Pulmonary artery endothelial cell (primary cell): ENCODE data around the gene NAP1L5. TPM values are rescaled to one million over a fixed set of nuclear protein-coding genes. Genes with fewer than 3 reads are reported as not detected.

Source experiments
- DNase-seq: peaks from one replicate; pipeline ENCODE4 v3.0.0-alpha.2; 2011; ENCODE audit warnings: low read depth, low spot score
- total RNA-seq: library from RNA; depleted of rRNA; stranded (reverse); fragments of >200 nt; gene quantifications from 2 replicates; pipeline ENCODE4 v1.2.3, GENCODE V29; 2014

NAP1L5 gene
- total RNA-seq, 1 donor from 2014 or later: 6.2 TPM

DNA sequence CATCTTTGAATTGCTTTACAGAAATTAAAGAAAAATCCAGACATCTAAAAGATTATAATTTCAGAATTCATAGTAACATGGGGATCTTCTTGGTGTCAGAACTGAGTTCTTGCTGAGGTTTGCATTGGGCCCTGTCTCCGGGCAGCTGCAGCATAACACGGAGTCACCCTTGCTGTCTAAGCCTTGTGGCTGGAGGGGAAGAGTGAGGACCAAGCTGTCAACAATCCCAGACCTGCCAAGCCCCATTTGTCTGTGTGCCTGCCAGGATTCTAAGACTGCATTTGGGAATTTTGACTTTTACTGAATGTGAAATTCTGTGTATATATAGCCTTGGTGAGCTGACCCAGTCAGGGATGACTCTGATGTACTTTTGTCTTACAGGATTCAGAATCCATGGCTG, 25.2 kb upstream of the NAP1L5 start:
- DNase-seq: no peak

- no peak for DNase-seq
Observed at GRCh38 chr4:88722276-88722780, 24.7 kb upstream of the NAP1L5 start.

DNA sequence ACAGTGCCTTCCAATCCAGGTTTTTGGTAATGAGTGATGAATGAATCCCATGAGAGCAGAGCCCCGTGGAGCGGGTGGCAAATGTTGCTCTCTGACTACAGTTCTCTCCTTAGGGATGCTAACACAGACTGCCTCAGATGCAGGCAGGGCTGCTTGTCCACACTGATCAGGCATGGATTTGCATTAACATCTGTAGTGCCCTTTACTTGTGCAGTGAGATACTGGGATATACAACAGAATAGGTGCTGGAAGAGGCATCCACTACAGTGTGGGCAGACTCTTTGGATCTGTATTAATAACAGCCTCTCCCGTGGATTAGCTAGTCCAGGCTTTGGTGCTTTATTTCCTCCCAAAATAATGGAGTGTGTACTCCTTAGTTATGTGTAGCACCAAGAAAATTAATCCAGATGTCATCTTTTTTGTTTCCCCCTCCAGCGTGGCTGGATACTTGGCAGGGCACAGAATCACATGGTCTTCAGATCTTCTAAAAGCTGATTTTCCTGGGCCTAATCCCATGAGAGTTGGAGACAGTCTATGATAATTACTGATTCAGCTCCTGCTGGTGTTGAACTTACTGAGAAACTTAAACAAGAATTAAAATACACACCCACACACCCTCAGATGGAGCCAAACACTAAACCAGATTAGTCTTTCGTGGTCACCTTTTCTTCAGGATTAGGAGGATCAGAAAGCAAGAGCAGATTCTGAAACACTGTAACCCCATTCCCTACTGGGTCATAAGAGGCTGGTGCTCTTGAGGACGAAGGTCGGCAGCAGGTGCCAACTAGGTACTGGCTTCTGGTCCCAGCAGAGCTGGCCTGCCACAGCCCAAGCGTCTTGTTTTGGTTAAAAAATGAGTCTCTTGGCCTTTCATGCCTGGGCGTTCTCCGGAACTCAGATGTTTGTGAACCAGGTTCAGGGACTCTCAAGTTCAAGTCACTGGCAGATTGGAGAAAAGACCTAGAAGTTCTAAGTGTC, 23.1 kb upstream of the NAP1L5 start:
- DNase-seq: no peak

DNA sequence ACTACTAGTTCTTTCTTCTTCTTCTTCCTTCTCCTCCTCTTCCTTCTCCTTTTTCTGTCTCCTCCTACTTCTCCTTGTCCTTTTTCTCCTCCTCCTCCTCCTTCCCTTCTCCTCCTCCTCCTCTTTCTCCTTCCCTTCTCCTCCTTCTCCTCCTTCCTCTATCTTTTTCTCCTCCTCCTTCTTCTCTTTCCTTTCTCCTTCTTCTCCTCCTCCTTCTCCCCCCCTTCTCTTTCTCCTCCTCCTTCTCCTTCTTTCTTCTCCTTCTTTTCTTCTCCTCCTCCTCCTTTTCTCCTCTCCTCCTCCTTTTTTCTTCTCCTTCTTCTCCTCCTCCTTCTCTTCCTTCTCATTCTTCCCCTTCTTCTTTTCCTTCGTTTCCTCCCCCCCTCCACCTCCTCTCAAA, 21.8 kb upstream of the NAP1L5 start:
- DNase-seq: no peak

GRCh38 chr4:88718098-88718497, 20.5 kb upstream of the NAP1L5 start:
- no peak for DNase-seq

GRCh38 chr4:88713782-88714181, 16.2 kb upstream of the NAP1L5 start:
- no peak for DNase-seq

GRCh38 chr4:88709989-88710388, 12.4 kb upstream of the NAP1L5 start:
- DNase-seq: no peak

DNA sequence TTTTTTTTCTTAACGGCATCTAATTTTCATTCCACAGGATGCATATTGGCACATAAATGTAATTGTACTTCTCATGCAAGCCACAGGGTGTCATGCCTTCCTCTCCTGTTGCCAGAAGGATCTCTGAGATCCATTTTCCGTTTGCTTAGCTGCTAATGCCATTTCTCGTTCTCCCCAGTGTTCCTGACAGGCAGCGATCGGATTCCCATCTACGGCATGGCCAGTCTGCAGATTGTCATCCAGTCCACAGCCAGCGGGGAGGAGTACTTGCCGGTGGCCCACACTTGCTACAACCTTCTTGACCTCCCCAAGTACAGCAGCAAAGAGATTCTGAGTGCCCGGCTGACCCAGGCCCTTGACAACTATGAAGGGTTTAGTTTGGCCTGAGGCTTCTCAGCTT, 8.9 kb upstream of the NAP1L5 start:
- DNase-seq: no peak

DNA sequence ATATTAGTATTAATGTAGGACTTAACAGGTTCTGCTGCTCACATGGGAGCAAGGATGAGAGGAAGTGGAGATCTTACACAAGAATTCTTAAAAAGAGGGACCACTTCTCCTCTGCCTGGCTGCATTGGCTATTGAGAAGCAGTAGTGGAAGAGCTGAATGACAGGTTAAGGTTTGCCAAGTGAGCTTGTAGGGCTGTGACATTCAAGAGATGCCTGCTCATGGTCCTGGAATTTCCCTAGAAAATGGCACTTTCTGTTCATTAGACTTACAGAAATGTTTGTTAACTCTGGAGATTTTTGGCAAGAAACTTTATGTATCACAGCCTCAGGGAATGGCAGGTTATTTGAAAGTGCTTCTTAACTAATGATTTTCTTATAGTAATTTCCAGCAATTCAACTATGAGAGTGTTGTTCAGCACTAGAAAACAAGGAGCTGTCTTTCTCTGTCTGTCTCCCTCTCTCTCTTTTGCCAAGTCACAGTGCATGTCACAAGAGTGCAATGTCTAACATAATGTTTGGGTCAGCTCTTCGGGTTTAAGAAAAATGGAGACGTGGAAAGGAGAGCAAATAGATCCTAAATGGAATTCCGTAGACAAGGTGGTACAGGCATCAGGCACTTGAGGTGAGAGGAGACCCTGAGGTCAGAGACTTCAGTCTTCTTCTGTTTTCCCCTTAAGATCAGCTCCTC, 8.3 kb upstream of the NAP1L5 start:
- no peak for DNase-seq

DNA sequence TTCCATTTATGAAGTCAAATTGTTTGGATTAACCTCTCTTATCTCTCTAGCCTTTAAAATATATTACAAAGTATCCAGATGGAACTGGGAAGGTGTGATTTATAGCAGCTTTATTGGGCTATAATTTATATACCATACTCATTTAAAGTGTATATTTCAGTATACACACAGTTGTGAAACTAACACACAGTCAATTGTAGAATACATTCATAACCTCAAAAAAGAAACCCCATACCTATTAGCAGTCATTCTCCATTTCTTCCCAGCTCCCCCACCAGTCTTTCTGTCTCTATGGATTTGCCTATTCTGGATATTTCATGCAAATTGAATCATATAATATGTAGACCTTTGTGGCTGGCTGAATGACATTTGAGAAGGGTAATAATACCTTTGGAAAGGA, 7.6 kb upstream of the NAP1L5 start:
- no peak for DNase-seq

DNA sequence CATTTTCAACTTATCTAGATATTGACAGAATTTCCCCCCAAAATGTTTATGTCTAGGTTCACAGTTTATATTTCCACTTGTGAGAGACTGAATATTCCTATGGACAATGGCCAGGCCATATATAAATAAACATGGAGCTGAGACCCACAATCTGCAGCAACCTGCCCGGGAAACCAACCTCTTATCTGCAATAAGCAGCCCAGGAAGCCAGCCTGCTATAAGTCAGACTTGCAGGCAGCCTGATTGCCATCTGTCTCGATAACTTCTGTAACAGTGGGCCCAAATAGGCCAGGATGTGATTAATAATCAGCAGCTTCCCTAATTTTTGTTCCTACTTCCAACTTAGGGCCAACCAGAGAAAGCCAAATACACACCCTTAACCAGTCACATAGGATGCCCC, 5.2 kb upstream of the NAP1L5 start:
- no peak for DNase-seq

DNA sequence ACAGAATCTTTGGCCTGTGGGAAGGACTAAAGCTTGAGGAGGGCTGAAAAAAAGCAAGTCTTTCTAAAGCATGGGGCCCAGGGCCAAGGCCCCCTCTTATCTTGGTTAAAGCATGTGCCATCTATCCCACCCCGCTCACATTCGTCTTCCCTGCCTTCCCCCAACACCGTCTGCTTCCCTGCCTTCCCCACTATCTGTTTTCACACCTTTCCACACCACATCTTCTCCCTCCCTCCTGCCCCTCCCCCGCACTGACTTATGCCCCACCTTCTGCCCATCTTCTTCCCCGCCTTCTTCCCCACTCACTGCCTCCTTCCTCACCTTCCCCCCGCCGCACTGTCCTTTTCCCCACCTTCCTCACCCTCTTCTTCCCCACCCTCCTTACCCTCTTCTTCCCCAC, 890 bp upstream of the NAP1L5 start:
- no peak for DNase-seq

DNA sequence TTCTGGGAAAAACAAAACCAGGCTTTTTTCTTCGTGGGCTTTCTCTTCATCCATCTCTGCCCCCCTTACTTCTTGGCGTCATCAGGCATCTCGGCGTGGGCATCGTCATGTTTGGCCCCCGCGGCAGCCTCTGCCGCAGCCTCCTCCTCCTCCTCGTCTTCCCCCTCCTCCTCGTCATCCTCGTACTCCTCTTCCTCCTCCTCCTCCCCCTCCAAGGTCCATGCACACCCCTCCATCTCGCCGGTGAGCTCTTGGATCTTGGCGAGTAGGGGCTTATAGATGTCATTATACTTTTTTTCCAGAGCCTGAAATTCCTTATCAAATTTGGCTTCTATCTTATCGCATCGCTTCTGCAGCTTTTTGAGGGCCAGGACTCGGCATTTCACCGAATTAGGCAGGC, 488 bp downstream of the NAP1L5 start:
- no peak for DNase-seq

- no peak for DNase-seq
Observed at GRCh38 chr4:88696630-88697029, 999 bp downstream of the NAP1L5 start.

DNA sequence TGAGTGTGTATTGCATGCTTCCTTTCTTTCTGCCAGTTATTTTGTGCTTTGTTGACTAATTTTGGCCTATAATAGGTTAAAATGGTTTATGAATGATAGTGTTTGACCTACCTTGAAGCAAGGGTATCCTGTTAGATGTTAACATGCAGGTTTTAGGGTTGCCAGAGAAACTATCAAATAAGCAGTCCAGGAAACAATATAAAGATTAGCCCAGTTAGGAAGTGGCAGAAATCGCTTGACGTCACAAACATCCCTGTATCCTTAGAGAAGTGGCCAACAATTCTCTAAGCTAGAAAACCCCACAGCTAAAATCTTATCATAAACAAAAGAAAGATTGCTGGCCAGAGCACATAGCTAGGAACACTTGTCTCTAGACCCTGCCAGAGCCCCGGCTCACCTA, 3.8 kb downstream of the NAP1L5 start:
- no peak for DNase-seq

- DNase-seq: no peak
Observed at GRCh38 chr4:88690355-88690754, 7.3 kb downstream of the NAP1L5 start.

- DNase-seq: no peak
Observed at GRCh38 chr4:88681209-88681608, 16.4 kb downstream of the NAP1L5 start.

DNA sequence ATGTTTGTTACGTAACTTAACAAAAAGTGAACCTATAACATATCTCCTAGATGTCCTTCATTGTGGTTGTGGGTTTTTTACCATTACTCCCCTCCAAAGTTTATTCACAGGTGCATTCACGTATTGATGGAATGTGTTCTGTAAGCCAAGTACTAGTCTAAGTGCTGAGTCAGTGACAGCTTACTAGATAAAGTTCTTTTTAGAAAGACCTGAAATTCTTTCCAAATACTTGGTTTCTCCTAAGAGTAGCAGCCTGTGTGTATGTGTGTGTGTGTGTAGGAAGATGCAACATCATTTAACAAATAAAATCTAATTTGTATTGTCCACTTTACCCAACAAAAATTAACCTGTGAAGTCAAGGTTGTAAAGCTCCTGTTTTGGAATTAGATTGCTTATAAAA, 22.1 kb downstream of the NAP1L5 start:
- no peak for DNase-seq

- no peak for DNase-seq
Observed at GRCh38 chr4:88674979-88675378, 22.6 kb downstream of the NAP1L5 start.

GRCh38 chr4:88674565-88674964, 23.1 kb downstream of the NAP1L5 start:
- no peak for DNase-seq

GRCh38 chr4:88673886-88674285, 23.7 kb downstream of the NAP1L5 start:
- DNase-seq: no peak

GRCh38 chr4:88672987-88673386, 24.6 kb downstream of the NAP1L5 start:
- DNase-seq: no peak

GRCh38 chr4:88661739-88662138, 35.9 kb downstream of the NAP1L5 start:
- DNase-seq: no peak
